ENCODE data around the gene SSR3. TPM values are rescaled to one million over a fixed set of nuclear protein-coding genes. Genes with fewer than 3 reads are reported as not detected.
"Not testable (repeated sequence)": the region's sequence is repeated elsewhere in the genome, so short reads cannot be mapped to it uniquely, and the experiment has no call there.

Gene SSR3
- total RNA-seq, 1 experiment from 2014 or later = 340 TPM

GRCh38 chr3:156581033-156581432 lies 26.1 kb upstream of the SSR3 start:
- DNase-seq (ENCODE audit: low read depth, low spot score) = no peak
- in situ Hi-C loops (cut with HindIII; ENCODE audit: low pct_unique_long_range_greater_than_20kb, low sequenced_read_pairs) = no loop called here

GRCh38 chr3:156579427-156579851 lies 24.5 kb upstream of the SSR3 start:
- in situ Hi-C loops (cut with HindIII; ENCODE audit: low pct_unique_long_range_greater_than_20kb, low sequenced_read_pairs) = no loop called here
- no peak for DNase-seq (ENCODE audit: low read depth, low spot score)

- no peak for DNase-seq (ENCODE audit: low read depth, low spot score)
- in situ Hi-C loops (cut with HindIII; ENCODE audit: low pct_unique_long_range_greater_than_20kb, low sequenced_read_pairs) = no loop called here
Measured at GRCh38 chr3:156577736-156578135, 22.8 kb upstream of the SSR3 start.

GRCh38 chr3:156576651-156577348 lies 21.9 kb upstream of the SSR3 start:
- DNase-seq (ENCODE audit: low read depth, low spot score) = peak; percentile 22
- in situ Hi-C loops (cut with HindIII; ENCODE audit: low pct_unique_long_range_greater_than_20kb, low sequenced_read_pairs) = no loop called here

DNA sequence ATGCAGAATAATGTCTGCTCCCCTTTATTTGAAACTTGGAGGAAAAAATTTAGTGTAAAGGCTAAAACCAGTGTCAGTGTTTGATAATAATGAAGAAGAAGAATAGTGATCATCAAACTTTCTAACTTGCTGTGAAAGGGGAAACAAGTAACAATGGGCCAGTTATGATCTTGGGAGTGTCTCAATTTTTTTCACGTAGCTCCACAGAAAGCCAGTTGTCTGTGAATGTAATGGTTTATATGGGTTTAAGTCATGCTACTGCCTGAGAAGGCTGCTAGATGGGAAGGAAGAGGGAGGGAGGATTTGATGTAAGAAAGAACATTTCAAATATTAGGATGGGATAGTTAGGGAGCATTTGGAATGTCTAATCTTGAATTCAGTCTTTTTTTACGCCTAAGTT lies 21.1 kb upstream of the SSR3 start:
- DNase-seq (ENCODE audit: low read depth, low spot score) = peak; percentile 82
- in situ Hi-C loops (cut with HindIII; ENCODE audit: low pct_unique_long_range_greater_than_20kb, low sequenced_read_pairs) = no loop called here

DNA sequence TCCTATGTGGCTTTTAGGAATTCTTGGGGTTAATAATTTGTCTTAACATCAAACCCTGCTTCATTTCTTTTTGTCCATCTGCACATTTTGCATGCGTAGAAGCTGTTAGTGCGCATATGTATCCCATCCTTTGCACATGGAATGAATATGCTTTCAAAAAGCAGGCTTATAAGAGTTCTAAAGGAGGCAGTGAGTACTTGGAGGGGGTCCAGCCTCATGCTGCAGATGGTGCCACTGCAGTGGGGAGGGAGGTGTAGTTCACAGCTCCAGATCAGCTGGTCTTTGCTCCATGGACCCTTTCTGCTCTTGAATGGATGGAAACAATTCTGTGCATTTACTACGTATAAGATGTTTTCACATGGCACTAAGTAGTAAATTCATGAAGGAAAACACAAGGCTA lies 20.7 kb upstream of the SSR3 start:
- DNase-seq (ENCODE audit: low read depth, low spot score) = no peak
- in situ Hi-C loops (cut with HindIII; ENCODE audit: low pct_unique_long_range_greater_than_20kb, low sequenced_read_pairs) = no loop called here

DNA sequence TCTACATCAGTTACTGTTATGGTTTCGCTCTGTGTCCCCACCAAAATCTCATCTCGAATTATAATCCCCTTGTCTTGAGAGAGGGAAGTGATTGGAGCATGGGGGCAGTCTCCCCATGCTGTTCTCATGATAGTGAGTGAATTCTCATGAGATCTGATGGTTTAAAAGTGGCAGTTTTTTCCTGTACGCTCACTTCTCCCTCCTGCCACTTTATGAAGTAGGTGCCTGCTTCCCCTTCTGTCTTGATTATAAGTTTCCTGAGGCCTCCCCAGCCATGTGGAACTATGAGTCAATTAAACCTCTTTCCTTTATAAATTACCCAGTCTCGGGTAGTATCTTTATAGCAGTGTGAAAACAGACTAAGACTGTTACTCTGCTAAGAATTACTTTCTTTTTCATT lies 15.0 kb upstream of the SSR3 start:
- DNase-seq (ENCODE audit: low read depth, low spot score); in situ Hi-C loops (cut with HindIII; ENCODE audit: low pct_unique_long_range_greater_than_20kb, low sequenced_read_pairs): not testable (repeated sequence)

- DNase-seq (ENCODE audit: low read depth, low spot score); in situ Hi-C loops (cut with HindIII; ENCODE audit: low pct_unique_long_range_greater_than_20kb, low sequenced_read_pairs): not testable (repeated sequence)
Measured at GRCh38 chr3:156569016-156569415, 14.1 kb upstream of the SSR3 start.

DNA sequence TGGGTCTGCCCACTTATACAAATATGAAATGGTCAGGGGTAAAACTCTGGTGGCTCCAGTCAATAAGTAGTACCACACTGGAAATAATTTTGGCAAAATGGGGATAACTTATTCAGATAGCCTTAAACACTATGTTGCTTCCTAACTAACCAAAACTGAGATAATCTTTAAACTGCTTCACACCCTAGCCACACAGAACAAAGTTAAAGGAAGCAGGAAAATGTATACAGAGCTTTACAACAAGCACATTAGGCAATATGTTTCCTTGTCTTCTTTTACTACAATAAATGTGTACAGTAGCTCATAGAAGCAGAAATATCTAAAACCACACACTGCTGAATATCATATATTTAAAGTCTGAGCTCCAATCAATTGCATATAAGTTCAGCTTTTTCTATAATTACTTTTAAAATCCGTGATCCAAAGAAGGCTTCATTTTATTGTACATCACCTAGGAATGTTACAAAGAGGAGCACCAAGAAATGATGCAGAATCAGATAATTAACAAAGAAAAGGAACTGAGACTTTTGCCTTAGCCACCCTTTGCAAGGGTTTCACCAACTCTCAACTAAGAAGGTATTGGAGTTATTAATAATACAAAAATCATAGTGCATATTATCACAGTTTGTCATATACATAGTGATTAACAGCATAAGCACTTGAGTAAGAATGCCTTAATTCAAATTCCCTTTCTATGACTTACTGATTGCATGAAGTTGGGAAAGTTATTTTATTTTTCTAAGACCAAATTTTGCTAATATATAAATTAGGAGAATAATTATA lies 9.2 kb upstream of the SSR3 start:
- in situ Hi-C loops (cut with HindIII; ENCODE audit: low pct_unique_long_range_greater_than_20kb, low sequenced_read_pairs) = no loop called here
- no peak for DNase-seq (ENCODE audit: low read depth, low spot score)

GRCh38 chr3:156562486-156562885 lies 7.6 kb upstream of the SSR3 start:
- in situ Hi-C loops (cut with HindIII; ENCODE audit: low pct_unique_long_range_greater_than_20kb, low sequenced_read_pairs); DNase-seq (ENCODE audit: low read depth, low spot score): not testable (repeated sequence)

DNA sequence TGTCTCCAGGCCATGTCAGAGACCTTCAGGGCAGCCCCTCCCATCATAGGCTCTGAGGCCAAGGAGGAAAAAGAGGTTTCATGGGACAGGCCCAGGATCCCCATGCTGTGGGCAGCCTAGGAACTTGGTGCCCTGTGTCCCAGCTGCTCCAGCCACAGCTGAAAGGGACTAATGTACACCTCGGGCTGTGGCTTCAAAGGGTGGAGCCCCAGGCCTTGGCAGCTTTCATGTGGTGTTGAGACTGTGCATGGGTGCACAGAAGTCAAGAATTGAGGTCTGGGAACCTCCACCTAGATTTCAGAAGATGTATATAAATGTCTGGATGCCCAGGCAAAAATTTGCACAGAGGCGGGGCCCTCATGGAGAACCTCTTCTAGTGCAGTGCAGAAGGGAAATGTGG lies 6.6 kb upstream of the SSR3 start:
- no peak for DNase-seq (ENCODE audit: low read depth, low spot score)
- in situ Hi-C loops (cut with HindIII; ENCODE audit: low pct_unique_long_range_greater_than_20kb, low sequenced_read_pairs) = no loop called here

- no peak for DNase-seq (ENCODE audit: low read depth, low spot score)
- in situ Hi-C loops (cut with HindIII; ENCODE audit: low pct_unique_long_range_greater_than_20kb, low sequenced_read_pairs) = loop anchor here (10.0 kb wide), 1 partner anchor 165 kb away; no protein-coding TSS in a partner anchor
Measured at GRCh38 chr3:156559321-156559720, 4.4 kb upstream of the SSR3 start.

DNA sequence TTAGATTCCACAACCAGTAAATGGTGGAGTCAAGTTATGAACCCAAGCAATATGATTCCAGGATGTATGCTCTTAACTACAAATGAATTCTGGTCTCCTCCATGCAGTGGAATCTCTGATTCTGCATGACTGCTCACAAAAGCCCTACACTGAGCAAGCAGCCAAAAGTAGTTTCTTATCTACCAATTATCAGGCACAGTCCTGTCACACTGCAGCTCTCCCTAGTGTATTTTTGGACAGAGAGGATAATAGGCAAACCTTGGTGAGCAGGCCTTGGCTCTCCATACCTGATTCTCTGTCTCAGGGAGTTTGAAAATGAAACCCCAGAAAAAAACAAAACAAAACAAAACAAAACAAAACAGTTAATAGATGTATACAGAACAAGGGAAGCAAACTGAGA lies 3.5 kb upstream of the SSR3 start:
- DNase-seq (ENCODE audit: low read depth, low spot score) = no peak
- in situ Hi-C loops (cut with HindIII; ENCODE audit: low pct_unique_long_range_greater_than_20kb, low sequenced_read_pairs) = loop anchor here (10.0 kb wide), 1 partner anchor 166 kb away; no protein-coding TSS in a partner anchor

GRCh38 chr3:156554515-156554841 lies 439 bp downstream of the SSR3 start:
- in situ Hi-C loops (cut with HindIII; ENCODE audit: low pct_unique_long_range_greater_than_20kb, low sequenced_read_pairs) = loop anchor here (10.0 kb wide), 1 partner anchor 170 kb away; no protein-coding TSS in a partner anchor
- no peak for DNase-seq (ENCODE audit: low read depth, low spot score)

- DNase-seq (ENCODE audit: low read depth, low spot score) = peak; percentile 43
- in situ Hi-C loops (cut with HindIII; ENCODE audit: low pct_unique_long_range_greater_than_20kb, low sequenced_read_pairs) = loop anchor here (10.0 kb wide), 1 partner anchor 171 kb away; no protein-coding TSS in a partner anchor
Measured at GRCh38 chr3:156553705-156554356, 1.1 kb downstream of the SSR3 start.

DNA sequence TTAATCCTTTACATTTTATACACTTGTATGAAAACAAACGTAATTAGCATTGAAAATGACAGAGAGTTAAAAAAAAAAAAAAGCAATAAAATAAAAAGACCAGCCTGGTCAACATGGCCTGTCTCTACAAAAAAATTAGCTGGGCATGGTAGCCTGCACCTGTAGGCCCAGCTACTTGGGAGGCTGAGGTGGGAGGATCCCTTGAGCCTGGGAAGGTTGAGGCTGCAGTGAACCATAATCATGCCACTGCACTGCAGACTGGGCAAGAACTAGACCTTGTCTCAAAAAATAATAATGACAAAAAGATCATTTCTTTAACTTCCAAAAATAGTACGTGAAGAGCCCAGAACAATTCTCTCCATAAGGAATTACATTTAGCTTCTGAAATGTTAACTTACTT lies 1.9 kb downstream of the SSR3 start:
- DNase-seq (ENCODE audit: low read depth, low spot score) = no peak
- in situ Hi-C loops (cut with HindIII; ENCODE audit: low pct_unique_long_range_greater_than_20kb, low sequenced_read_pairs) = loop anchor here (10.0 kb wide), 1 partner anchor 172 kb away; no protein-coding TSS in a partner anchor

- no peak for DNase-seq (ENCODE audit: low read depth, low spot score)
- in situ Hi-C loops (cut with HindIII; ENCODE audit: low pct_unique_long_range_greater_than_20kb, low sequenced_read_pairs) = loop anchor here (10.0 kb wide), 1 partner anchor 173 kb away; no protein-coding TSS in a partner anchor
Measured at GRCh38 chr3:156551746-156552145, 3.2 kb downstream of the SSR3 start.

DNA sequence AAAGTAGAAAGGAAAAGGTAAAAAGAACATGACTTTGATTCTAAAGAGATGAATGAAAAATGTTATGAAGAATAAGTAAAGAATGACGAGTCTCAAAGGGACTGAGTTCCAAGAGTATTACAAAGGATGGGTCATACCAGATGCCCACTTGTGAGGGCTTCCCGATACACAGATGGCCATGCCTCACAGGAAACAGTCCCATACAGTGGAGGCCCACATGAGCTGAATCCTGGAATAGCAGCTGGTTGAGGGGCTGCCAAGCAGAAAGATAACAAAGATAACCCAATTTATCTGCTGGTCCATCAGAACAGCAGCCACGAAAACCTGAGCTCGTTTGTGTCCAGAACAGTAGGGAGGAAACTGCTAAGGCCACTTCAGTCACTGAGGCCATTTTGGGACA lies 3.7 kb downstream of the SSR3 start:
- in situ Hi-C loops (cut with HindIII; ENCODE audit: low pct_unique_long_range_greater_than_20kb, low sequenced_read_pairs) = loop anchor here (10.0 kb wide), 1 partner anchor 174 kb away; no protein-coding TSS in a partner anchor
- no peak for DNase-seq (ENCODE audit: low read depth, low spot score)

Measured in SK-MEL-5 (cell line).